ENCODE measurements around the gene EXOC3L4.

Gene EXOC3L4

GRCh38 chr14:103132381-103133209 is 38.1 kb downstream of the EXOC3L4 start:
- Histone ChIP-seq H3K4me3 (replicated peaks; ENCODE audit: insufficient read depth, low read length) (no peak overlapping the region), H3K27ac (replicated peaks) (no peak overlapping the region), H3K27me3 (ENCODE audit: insufficient read depth, poor library complexity, severe bottlenecking) (no peaks in the 10 kb centered on the region)
- TF ChIP-seq, protein P1, sequence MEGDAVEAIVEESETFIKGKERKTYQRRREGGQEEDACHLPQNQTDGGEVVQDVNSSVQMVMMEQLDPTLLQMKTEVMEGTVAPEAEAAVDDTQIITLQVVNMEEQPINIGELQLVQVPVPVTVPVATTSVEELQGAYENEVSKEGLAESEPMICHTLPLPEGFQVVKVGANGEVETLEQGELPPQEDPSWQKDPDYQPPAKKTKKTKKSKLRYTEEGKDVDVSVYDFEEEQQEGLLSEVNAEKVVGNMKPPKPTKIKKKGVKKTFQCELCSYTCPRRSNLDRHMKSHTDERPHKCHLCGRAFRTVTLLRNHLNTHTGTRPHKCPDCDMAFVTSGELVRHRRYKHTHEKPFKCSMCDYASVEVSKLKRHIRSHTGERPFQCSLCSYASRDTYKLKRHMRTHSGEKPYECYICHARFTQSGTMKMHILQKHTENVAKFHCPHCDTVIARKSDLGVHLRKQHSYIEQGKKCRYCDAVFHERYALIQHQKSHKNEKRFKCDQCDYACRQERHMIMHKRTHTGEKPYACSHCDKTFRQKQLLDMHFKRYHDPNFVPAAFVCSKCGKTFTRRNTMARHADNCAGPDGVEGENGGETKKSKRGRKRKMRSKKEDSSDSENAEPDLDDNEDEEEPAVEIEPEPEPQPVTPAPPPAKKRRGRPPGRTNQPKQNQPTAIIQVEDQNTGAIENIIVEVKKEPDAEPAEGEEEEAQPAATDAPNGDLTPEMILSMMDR (IDR thresholded peaks at IDR 0.05; ENCODE audit: insufficient read depth, low read length): no peak
- DNase-seq (ENCODE audit: low read depth in 1 of 2, low spot score in 1 of 2): no peak

GRCh38 chr14:103133210-103134140 is 39.0 kb downstream of the EXOC3L4 start:
- Histone ChIP-seq H3K4me3 (replicated peaks; ENCODE audit: insufficient read depth, low read length) (no peak overlapping the region), H3K27ac (replicated peaks) (no peak overlapping the region), H3K27me3 (ENCODE audit: insufficient read depth, poor library complexity, severe bottlenecking) (no peaks in the 10 kb centered on the region)
- TF ChIP-seq GABPA (IDR thresholded peaks at IDR 0.05; ENCODE audit: low read depth): no peak
- TF ChIP-seq REST (IDR thresholded peaks at IDR 0.05; ENCODE audit: insufficient replicate concordance, low read depth): no peak
- TF ChIP-seq, protein P1 (IDR thresholded peaks at IDR 0.05; ENCODE audit: insufficient read depth, low read length): no peak
- no peak for TF ChIP-seq POLR2AphosphoS5 (IDR thresholded peaks at IDR 0.05; ENCODE audit: low read depth)
- no peak for TF ChIP-seq SPI1 (IDR thresholded peaks at IDR 0.05; ENCODE audit: borderline replicate concordance, low read depth)
- DNase-seq (ENCODE audit: low read depth in 1 of 2, low spot score in 1 of 2): no peak

GRCh38 chr14:103134405-103134804 is 39.9 kb downstream of the EXOC3L4 start:
- no peak for DNase-seq (ENCODE audit: low read depth in 1 of 2, low spot score in 1 of 2)
- no peak overlapping the region for H3K4me3 ChIP-seq (replicated peaks; ENCODE audit: insufficient read depth, low read length)
- TF ChIP-seq GABPA (IDR thresholded peaks at IDR 0.05; ENCODE audit: low read depth): no peak
- no peak for TF ChIP-seq REST (IDR thresholded peaks at IDR 0.05; ENCODE audit: insufficient replicate concordance, low read depth)
- no peak for TF ChIP-seq POLR2AphosphoS5 (IDR thresholded peaks at IDR 0.05; ENCODE audit: low read depth)
- TF ChIP-seq, protein P1 (IDR thresholded peaks at IDR 0.05; ENCODE audit: insufficient read depth, low read length): no peak
- no peak for TF ChIP-seq SPI1 (IDR thresholded peaks at IDR 0.05; ENCODE audit: borderline replicate concordance, low read depth)
- H3K27ac ChIP-seq (replicated peaks): no peak overlapping the region
- no peaks in the 10 kb centered on the region for H3K27me3 ChIP-seq (ENCODE audit: insufficient read depth, poor library complexity, severe bottlenecking)

Measured in HL-60 (cell line).